IMR-90 (cell line): ENCODE measurements around the gene RGR. TPM values are rescaled to one million over a fixed set of nuclear protein-coding genes. Genes with fewer than 3 reads are reported as not detected.

Experiments
- ATAC-seq: fragments of 200-7000 bp; cut with Tn5 transposase; 2 replicates; pipeline ENCODE4 v1.9.1; 2020; ENCODE audit warnings: low read depth, mild to moderate bottlenecking, moderate library complexity
- BruUV-seq: library from RNA; stranded (reverse); fragments of 400-500 nt; replicated peaks from 2 replicates; lab custom pipeline; 2021; lab: Mats Ljungman, UMichigan
- CTCF ChIA-PET: fragments of 300-600 bp; formaldehyde crosslinking; extraction: SDS; loops from one replicate; lab custom pipeline; 2021; ENCODE audit warnings: antibody characterized with exemption; lab: Yijun Ruan, JAX
- POLR2A ChIA-PET: fragments of 300-600 bp; sonication (Branson Sonifier 250); formaldehyde crosslinking; loops from one replicate; lab custom pipeline; 2022; ENCODE audit warnings: antibody characterized with exemption; ENCODE audit not compliant: unreplicated experiment; lab: Charles Lee
- DNase-seq: peaks from one replicate; pipeline ENCODE4 v3.0.0; 2013
- H2AFZ ChIP-seq: replicated peaks from 2 replicates; pipeline ENCODE3; 2013; ENCODE audit warnings: low read length, mild to moderate bottlenecking; ENCODE audit not compliant: poor library complexity
- H2AK5ac ChIP-seq: 2 replicates; pipeline ENCODE4 v1.6.1; 2013; ENCODE audit warnings: low read depth, low read length, inconsistent platforms
- H2AK9ac ChIP-seq: replicated peaks from 2 replicates; pipeline ENCODE3; 2013; ENCODE audit warnings: mild to moderate bottlenecking, low read depth, low read length, moderate library complexity; ENCODE audit not compliant: poor library complexity
- H2BK120ac ChIP-seq: 2 replicates; pipeline ENCODE4 v1.6.1; 2013; ENCODE audit warnings: low read depth, low read length, inconsistent platforms
- H2BK15ac ChIP-seq: 3 replicates; pipeline ENCODE4 v1.6.1; 2013; ENCODE audit warnings: low read depth, low read length, inconsistent platforms
- H2BK20ac ChIP-seq: 2 replicates; pipeline ENCODE4 v1.6.1; 2013; ENCODE audit warnings: low read depth, mild to moderate bottlenecking, inconsistent platforms, low read length, moderate library complexity
- H2BK5ac ChIP-seq: 2 replicates; pipeline ENCODE4 v1.6.1; 2013; ENCODE audit warnings: mild to moderate bottlenecking, low read depth, low read length, inconsistent platforms; ENCODE audit not compliant: poor library complexity, severe bottlenecking
- H3K14ac ChIP-seq: replicated peaks from 2 replicates; pipeline ENCODE4 v1.6.1; 2013; ENCODE audit warnings: low read depth, low read length, inconsistent platforms
- H3K18ac ChIP-seq: 2 replicates; pipeline ENCODE4 v1.6.1; 2013; ENCODE audit warnings: low read depth, low read length, control low read depth
- H3K23ac ChIP-seq: 2 replicates; pipeline ENCODE4 v1.6.1; 2013; ENCODE audit warnings: low read depth, low read length, inconsistent platforms
- H3K27ac ChIP-seq: 2 replicates; pipeline ENCODE4 v1.5.1; 2013; ENCODE audit warnings: mild to moderate bottlenecking, control low read depth, low read length; ENCODE audit not compliant: insufficient read depth
- H3K27me3 ChIP-seq: 2 replicates; pipeline ENCODE4 v1.6.1; 2013; ENCODE audit warnings: low read length; ENCODE audit not compliant: control insufficient read depth, insufficient read depth
- H3K36me3 ChIP-seq: 2 replicates; pipeline ENCODE4 v1.6.1; 2013; ENCODE audit warnings: low read length, mixed read lengths; ENCODE audit not compliant: control insufficient read depth, insufficient read depth
- H3K4ac ChIP-seq: 2 replicates; pipeline ENCODE4 v1.6.1; 2013; ENCODE audit warnings: low read depth, low read length, inconsistent platforms
- H3K4me1 ChIP-seq: 2 replicates; pipeline ENCODE4 v1.6.1; 2013; ENCODE audit warnings: low read length, mixed read lengths; ENCODE audit not compliant: control insufficient read depth, insufficient read depth
- H3K4me2 ChIP-seq: 2 replicates; pipeline ENCODE4 v1.6.1; 2013; ENCODE audit warnings: low read depth, mild to moderate bottlenecking, control low read depth, low read length, moderate library complexity
- H3K4me3 ChIP-seq: 2 replicates; pipeline ENCODE4 v1.5.1; 2013; ENCODE audit warnings: low read depth, mild to moderate bottlenecking, control low read depth, low read length, moderate library complexity; ENCODE audit not compliant: insufficient read depth
- H3K56ac ChIP-seq: 2 replicates; pipeline ENCODE4 v1.6.1; 2013; ENCODE audit warnings: low read length, inconsistent platforms; ENCODE audit not compliant: insufficient read depth; ENCODE audit errors: extremely low read depth
- H3K79me1 ChIP-seq, 2 experiments: 2 replicates each; pipeline ENCODE4 v1.6.1; 2013; ENCODE audit warnings: low read length in 2 of 2, inconsistent platforms in 1 of 2, low read depth in 1 of 2
- H3K9ac ChIP-seq: 2 replicates; pipeline ENCODE4 v1.6.1; 2013; ENCODE audit warnings: low read depth, low read length, control low read depth
- H3K9me1 ChIP-seq: 2 replicates; pipeline ENCODE4 v1.6.1; 2013; ENCODE audit warnings: low read length, inconsistent platforms; ENCODE audit not compliant: insufficient read depth
- H3K9me3 ChIP-seq: 2 replicates; pipeline ENCODE4 v1.6.1; 2013; ENCODE audit warnings: low read length; ENCODE audit not compliant: control insufficient read depth, insufficient read depth
- H4K20me1 ChIP-seq: 2 replicates; pipeline ENCODE4 v1.6.1; 2013; ENCODE audit warnings: low read length, inconsistent platforms; ENCODE audit not compliant: insufficient read depth
- H4K5ac ChIP-seq: 2 replicates; pipeline ENCODE4 v1.6.1; 2013; ENCODE audit warnings: mild to moderate bottlenecking, low read depth, low read length, control low read depth
- H4K8ac ChIP-seq, 2 experiments: 2 replicates each; pipeline ENCODE4 v1.6.1; 2013; ENCODE audit warnings: low read depth in 2 of 2, low read length in 2 of 2, control low read depth in 1 of 2, inconsistent platforms in 1 of 2
- H4K91ac ChIP-seq: 2 replicates; pipeline ENCODE4 v1.6.1; 2013; ENCODE audit warnings: low read depth, low read length, inconsistent platforms; ENCODE audit not compliant: insufficient read depth
- BHLHE40 ChIP-seq: fragments of 150-350 bp; IDR thresholded peaks from 2 replicates; pipeline ENCODE4 v1.6.1; 2016; ENCODE audit warnings: mild to moderate bottlenecking, low read depth, low read length
- CEBPB ChIP-seq: IDR thresholded peaks from 2 replicates; pipeline ENCODE4 v1.6.1; 2012; ENCODE audit warnings: low read depth, low read length, improper control_type of control experiment
- CHD1 ChIP-seq: IDR thresholded peaks from 2 replicates; pipeline ENCODE4 v1.6.1; 2012; ENCODE audit warnings: low read depth, low read length, improper control_type of control experiment
- MAFK ChIP-seq: IDR thresholded peaks from 2 replicates; pipeline ENCODE4 v1.6.1; 2012; ENCODE audit warnings: low read depth, low read length, improper control_type of control experiment
- MAZ ChIP-seq: IDR thresholded peaks from 2 replicates; pipeline ENCODE4 v1.6.1; 2012; ENCODE audit warnings: low read depth, mild to moderate bottlenecking, low read length, improper control_type of control experiment, moderate library complexity, borderline replicate concordance
- MXI1 ChIP-seq: IDR thresholded peaks from 2 replicates; pipeline ENCODE4 v1.6.1; 2012; ENCODE audit warnings: low read depth, mild to moderate bottlenecking, low read length, moderate library complexity, borderline replicate concordance
- POLR2A ChIP-seq: IDR thresholded peaks from 2 replicates; pipeline ENCODE4 v1.6.1; 2012; ENCODE audit warnings: mild to moderate bottlenecking, low read depth, low read length
- RAD21 ChIP-seq: IDR thresholded peaks from 2 replicates; pipeline ENCODE4 v1.6.1; 2012; ENCODE audit warnings: low read length, improper control_type of control experiment
- RCOR1 ChIP-seq: IDR thresholded peaks from 2 replicates; pipeline ENCODE4 v1.6.1; 2012; ENCODE audit warnings: mild to moderate bottlenecking, low read length, improper control_type of control experiment; ENCODE audit not compliant: insufficient replicate concordance
- RFX5 ChIP-seq: IDR thresholded peaks from 2 replicates; pipeline ENCODE4 v1.8.0; 2012; ENCODE audit warnings: low read depth, mild to moderate bottlenecking, low read length, moderate library complexity
- WGBS, 2 experiments: methylation state at CpG; one replicate each; pipeline versions ENCODE4 v1.1.5 to v1.1.7; 2013; ENCODE audit warnings: missing lambda C conversion rate in 2 of 2; ENCODE audit not compliant: insufficient read length in 1 of 2; ENCODE audit errors: extremely low coverage in 2 of 2; 5-methylcytosine and 5-hydroxymethylcytosine counted together
- dilution Hi-C: fragments of 300-500 bp; cut with HindIII; formaldehyde crosslinking; loops from one replicate; pipeline ENCODE4 v1.14.3; 2018; ENCODE audit warnings: low sequenced_read_pairs; ENCODE audit not compliant: unreplicated experiment
- in situ Hi-C: fragments of 300-500 bp; cut with MboI; formaldehyde crosslinking; loops from 3 replicates; pipeline ENCODE4 v1.14.3; 2019; ENCODE audit warnings: low sequenced_read_pairs, inconsistent platforms, mixed read lengths
- intact Hi-C: fragments of 100-400 bp; cut with micrococcal nuclease; formaldehyde crosslinking; loops from 2 replicates; pipeline ENCODE4 v1.10.0; 2022
- polyA plus RNA-seq, 3 experiments: library from polyadenylated mRNA; depleted of rRNA; stranded (reverse); fragments of >200 nt; gene quantifications; 2 replicates each; pipeline ENCODE4 v1.2.3, GENCODE V29; 2012; ENCODE audit warnings: low replicate concordance in 1 of 3
- total RNA-seq: library from RNA; depleted of rRNA; stranded (reverse); fragments of >200 nt; gene quantifications from 2 replicates; pipeline ENCODE4 v1.2.3, GENCODE V29; 2012
- TF ChIP-seq, protein P1 (sequence below): conservative IDR thresholded peaks from 2 replicates; pipeline ENCODE4 v1.5.1; 2012; ENCODE audit warnings: mild to moderate bottlenecking, low read depth, low read length, improper control_type of control experiment
- TF ChIP-seq, protein P2 (sequence below): fragments of 150-350 bp; IDR thresholded peaks from 2 replicates; pipeline ENCODE4 v1.6.1; 2016; ENCODE audit warnings: low read depth, mild to moderate bottlenecking, low read length, moderate library complexity, borderline replicate concordance
- TF ChIP-seq, protein P3 (sequence below): fragments of 150-350 bp; IDR thresholded peaks from 2 replicates; pipeline ENCODE4 v1.6.1; 2017; ENCODE audit warnings: mild to moderate bottlenecking, antibody characterized with exemption, low read length, low read depth

The RGR gene
- total and polyA plus RNA-seq, 2 of the 4 experiments (the other 2 are of a cell fraction) = not detected

DNA sequence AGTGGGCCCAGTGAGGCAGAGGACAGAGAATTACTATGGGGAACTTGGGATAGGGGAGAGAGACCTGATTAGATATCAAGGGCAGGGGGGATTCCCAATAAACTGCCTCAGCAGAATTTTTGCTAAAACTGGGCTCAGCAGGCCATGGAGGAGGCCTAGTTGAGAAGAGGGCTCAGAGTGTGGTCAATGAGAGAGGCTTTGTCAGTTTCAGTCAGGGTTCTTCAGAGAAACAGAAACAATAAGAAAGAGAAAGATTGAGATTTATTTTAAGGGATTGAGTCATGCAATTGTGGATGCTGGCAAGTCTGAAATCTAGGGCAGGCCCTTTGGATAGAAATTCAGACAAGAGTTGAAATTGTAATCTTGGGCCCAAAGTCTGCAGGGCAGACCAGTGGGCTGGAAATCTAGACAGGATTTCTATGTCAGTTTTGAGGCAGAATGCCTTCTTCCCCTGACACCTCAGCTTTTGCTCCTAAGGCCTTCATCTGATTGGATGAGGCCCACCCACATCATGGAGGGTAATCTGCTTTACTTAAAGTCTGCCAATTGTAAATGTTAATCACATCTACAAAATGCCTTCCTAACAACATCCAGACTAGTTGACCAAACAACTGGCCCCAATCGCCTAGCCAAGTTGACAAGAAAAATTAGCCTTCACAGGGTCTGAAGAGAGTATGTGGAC lies 50.1 kb downstream of the RGR start:
- Histone ChIP-seq H3K4me2 (no peak overlapping the region), H2AK5ac (peak overlapping the region; percentile 46; the same call in 1 of the 2 replicates), H2AK9ac (no peak overlapping the region), H3K27me3 (peaks cover under 1% of the 10 kb centered on the region; the same call in 1 of the 2 replicates), H2BK120ac (peak overlapping the region; percentile 49), H4K20me1 (no peaks in the 10 kb centered on the region), H2AFZ (peak overlapping the region; percentile 10), H3K79me1 (0 out of 4 replicates have a peak, but pooled peaks cover 0 to 4% of the 10 kb centered on the region in 2 experiments), H3K9me1 (peaks cover 19% of the 10 kb centered on the region), H4K8ac (no peak overlapping the region), H4K91ac (0 out of 2 replicates have a peak overlapping the region, but pooled peaks have one; percentile 48), H3K4me1 (peaks cover 13% of the 10 kb centered on the region), H3K18ac (no peak overlapping the region; the same call in 1 of the 2 replicates), H3K9ac (no peak overlapping the region), H3K27ac (no peak overlapping the region), H2BK5ac (peak overlapping the region; percentile 33), H3K23ac (no peak overlapping the region), H3K4me3 (no peak overlapping the region), H2BK20ac (peak overlapping the region; percentile 67; the same call in 1 of the 2 replicates), H2BK15ac (peak overlapping the region; percentile 70; the same call in 1 of the 3 replicates), H3K56ac (no peak overlapping the region), H3K14ac (0 out of 2 replicates have a peak overlapping the region, but pooled peaks have one; percentile 26), H3K4ac (peak overlapping the region; percentile 64; the same call in 1 of the 2 replicates), H3K36me3 (no peaks in the 10 kb centered on the region), H3K9me3 (no peaks in the 10 kb centered on the region), H4K5ac (no peak overlapping the region)
- POLR2A ChIA-PET = no interaction called here
- dilution Hi-C loops (no loop called here), in situ Hi-C loops (no loop called here), intact Hi-C loops (loop anchor here (5.0 kb wide), 1 partner anchor 67 kb away; no protein-coding TSS in a partner anchor)
- CTCF ChIA-PET = no interaction called here
- ATAC-seq (no peak), DNase-seq (peak; percentile 46)
- no TSS peak for BruUV-seq
- no CpG with 5 or more reads among the region's 1 CpG for WGBS, 2 experiments
- no peak for TF ChIP-seq MXI1
- no peak for TF ChIP-seq POLR2A
- TF ChIP-seq, protein P1, sequence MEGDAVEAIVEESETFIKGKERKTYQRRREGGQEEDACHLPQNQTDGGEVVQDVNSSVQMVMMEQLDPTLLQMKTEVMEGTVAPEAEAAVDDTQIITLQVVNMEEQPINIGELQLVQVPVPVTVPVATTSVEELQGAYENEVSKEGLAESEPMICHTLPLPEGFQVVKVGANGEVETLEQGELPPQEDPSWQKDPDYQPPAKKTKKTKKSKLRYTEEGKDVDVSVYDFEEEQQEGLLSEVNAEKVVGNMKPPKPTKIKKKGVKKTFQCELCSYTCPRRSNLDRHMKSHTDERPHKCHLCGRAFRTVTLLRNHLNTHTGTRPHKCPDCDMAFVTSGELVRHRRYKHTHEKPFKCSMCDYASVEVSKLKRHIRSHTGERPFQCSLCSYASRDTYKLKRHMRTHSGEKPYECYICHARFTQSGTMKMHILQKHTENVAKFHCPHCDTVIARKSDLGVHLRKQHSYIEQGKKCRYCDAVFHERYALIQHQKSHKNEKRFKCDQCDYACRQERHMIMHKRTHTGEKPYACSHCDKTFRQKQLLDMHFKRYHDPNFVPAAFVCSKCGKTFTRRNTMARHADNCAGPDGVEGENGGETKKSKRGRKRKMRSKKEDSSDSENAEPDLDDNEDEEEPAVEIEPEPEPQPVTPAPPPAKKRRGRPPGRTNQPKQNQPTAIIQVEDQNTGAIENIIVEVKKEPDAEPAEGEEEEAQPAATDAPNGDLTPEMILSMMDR = no peak
- no peak for TF ChIP-seq CEBPB
- TF ChIP-seq RAD21 = no peak
- TF ChIP-seq MAFK = no peak
- no peak for TF ChIP-seq BHLHE40
- TF ChIP-seq, protein P2, sequence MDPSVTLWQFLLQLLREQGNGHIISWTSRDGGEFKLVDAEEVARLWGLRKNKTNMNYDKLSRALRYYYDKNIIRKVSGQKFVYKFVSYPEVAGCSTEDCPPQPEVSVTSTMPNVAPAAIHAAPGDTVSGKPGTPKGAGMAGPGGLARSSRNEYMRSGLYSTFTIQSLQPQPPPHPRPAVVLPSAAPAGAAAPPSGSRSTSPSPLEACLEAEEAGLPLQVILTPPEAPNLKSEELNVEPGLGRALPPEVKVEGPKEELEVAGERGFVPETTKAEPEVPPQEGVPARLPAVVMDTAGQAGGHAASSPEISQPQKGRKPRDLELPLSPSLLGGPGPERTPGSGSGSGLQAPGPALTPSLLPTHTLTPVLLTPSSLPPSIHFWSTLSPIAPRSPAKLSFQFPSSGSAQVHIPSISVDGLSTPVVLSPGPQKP = no peak
- no peak for TF ChIP-seq MAZ
- TF ChIP-seq RCOR1 = no peak
- TF ChIP-seq RFX5 = no peak
- no peak for TF ChIP-seq CHD1
- TF ChIP-seq, protein P3, sequence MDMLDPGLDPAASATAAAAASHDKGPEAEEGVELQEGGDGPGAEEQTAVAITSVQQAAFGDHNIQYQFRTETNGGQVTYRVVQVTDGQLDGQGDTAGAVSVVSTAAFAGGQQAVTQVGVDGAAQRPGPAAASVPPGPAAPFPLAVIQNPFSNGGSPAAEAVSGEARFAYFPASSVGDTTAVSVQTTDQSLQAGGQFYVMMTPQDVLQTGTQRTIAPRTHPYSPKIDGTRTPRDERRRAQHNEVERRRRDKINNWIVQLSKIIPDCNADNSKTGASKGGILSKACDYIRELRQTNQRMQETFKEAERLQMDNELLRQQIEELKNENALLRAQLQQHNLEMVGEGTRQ = no peak
